ENCODE data around the gene BOK.

Gene BOK

GRCh38 chr2:241619597-241620418 lies 61.3 kb downstream of the BOK start:
- H3K27me3 ChIP-seq (ENCODE audit: insufficient read depth, low read length, poor library complexity, severe bottlenecking) = no peaks in the 10 kb centered on the region
- H3K4me1 ChIP-seq (ENCODE audit: insufficient read depth, low read length, poor library complexity, severe bottlenecking) = peaks cover 11% of the 10 kb centered on the region
- no peak overlapping the region for H3K4me3 ChIP-seq (ENCODE audit: low read length, poor library complexity, severe bottlenecking)
- H3K79me2 ChIP-seq (ENCODE audit: insufficient read depth, low read length) = peaks cover 28% of the 10 kb centered on the region
- H4K20me1 ChIP-seq (ENCODE audit: insufficient read depth, low read length, poor library complexity, severe bottlenecking) = no peaks in the 10 kb centered on the region
- no peaks in the 10 kb centered on the region for H3F3A ChIP-seq (ENCODE audit: low read depth)
- TF ChIP-seq CTCF (conservative IDR thresholded peaks at IDR 0.05; ENCODE audit: low read length) (no peak), EZH2phosphoT487 (IDR thresholded peaks at IDR 0.05; ENCODE audit: borderline replicate concordance) (no peak)
- no peaks in the 10 kb centered on the region for H3K9me3 ChIP-seq (ENCODE audit: insufficient read depth, low read depth, low read length)
- H3K9me2 ChIP-seq (replicated peaks; ENCODE audit: low read depth, low read length) = no peaks in the 10 kb centered on the region
- H3K9ac ChIP-seq (ENCODE audit: low read depth, low read length, poor library complexity, severe bottlenecking) = no peak overlapping the region
- peaks cover 3% of the 10 kb centered on the region; the same call in 1 of the 2 replicates for H3K36me3 ChIP-seq (ENCODE audit: insufficient read depth, low read length)
- H2AFZ ChIP-seq (ENCODE audit: low read length) = no peak overlapping the region
- H3K4me2 ChIP-seq (ENCODE audit: low read depth, low read length, poor library complexity, severe bottlenecking) = no peak overlapping the region

DNA sequence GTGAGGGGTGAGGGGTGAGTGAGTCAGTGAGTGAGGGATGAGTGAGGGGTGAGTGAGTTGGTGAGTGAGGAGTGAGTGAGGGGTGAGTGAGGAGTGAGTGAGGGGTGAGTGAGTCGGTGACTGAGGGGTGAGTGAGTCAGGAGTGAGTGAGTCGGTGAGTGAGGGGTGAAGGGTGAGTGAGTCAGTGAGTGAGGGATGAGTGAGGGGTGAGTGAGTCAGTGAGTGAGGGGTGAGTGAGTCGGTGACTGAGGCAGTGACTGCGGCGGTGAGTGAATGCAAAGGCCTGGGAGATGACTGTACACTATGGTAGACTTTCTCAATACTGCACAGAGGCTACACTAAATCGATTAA lies 61.8 kb downstream of the BOK start:
- TF ChIP-seq CTCF (conservative IDR thresholded peaks at IDR 0.05; ENCODE audit: low read length) = no peak
- TF ChIP-seq EZH2phosphoT487 (IDR thresholded peaks at IDR 0.05; ENCODE audit: borderline replicate concordance) = no peak
- no peaks in the 10 kb centered on the region for H3K9me2 ChIP-seq (replicated peaks; ENCODE audit: low read depth, low read length)
- H4K20me1 ChIP-seq (ENCODE audit: insufficient read depth, low read length, poor library complexity, severe bottlenecking) = no peaks in the 10 kb centered on the region

More for the DNA sequence above, 61.8 kb downstream of the BOK start:
- no peak overlapping the region for H3K4me2 ChIP-seq (ENCODE audit: low read depth, low read length, poor library complexity, severe bottlenecking)
- no peak overlapping the region for H2AFZ ChIP-seq (ENCODE audit: low read length)
- peaks cover 11% of the 10 kb centered on the region for H3K4me1 ChIP-seq (ENCODE audit: insufficient read depth, low read length, poor library complexity, severe bottlenecking)
- peaks cover 3% of the 10 kb centered on the region; the same call in 1 of the 2 replicates for H3K36me3 ChIP-seq (ENCODE audit: insufficient read depth, low read length)
- H3K79me2 ChIP-seq (ENCODE audit: insufficient read depth, low read length) = peaks cover 33% of the 10 kb centered on the region
- H3K27me3 ChIP-seq (ENCODE audit: insufficient read depth, low read length, poor library complexity, severe bottlenecking) = no peaks in the 10 kb centered on the region
- no peaks in the 10 kb centered on the region for H3F3A ChIP-seq (ENCODE audit: low read depth)
- no peak overlapping the region for H3K9ac ChIP-seq (ENCODE audit: low read depth, low read length, poor library complexity, severe bottlenecking)
- no peak overlapping the region for H3K4me3 ChIP-seq (ENCODE audit: low read length, poor library complexity, severe bottlenecking)
- H3K9me3 ChIP-seq (ENCODE audit: insufficient read depth, low read depth, low read length) = no peaks in the 10 kb centered on the region
